ENCODE measurements around the gene MGAM2.
"Not testable (repeated sequence)": the region's sequence is repeated elsewhere in the genome, so short reads cannot be mapped to it uniquely, and the experiment has no call there.

The MGAM2 gene

DNA sequence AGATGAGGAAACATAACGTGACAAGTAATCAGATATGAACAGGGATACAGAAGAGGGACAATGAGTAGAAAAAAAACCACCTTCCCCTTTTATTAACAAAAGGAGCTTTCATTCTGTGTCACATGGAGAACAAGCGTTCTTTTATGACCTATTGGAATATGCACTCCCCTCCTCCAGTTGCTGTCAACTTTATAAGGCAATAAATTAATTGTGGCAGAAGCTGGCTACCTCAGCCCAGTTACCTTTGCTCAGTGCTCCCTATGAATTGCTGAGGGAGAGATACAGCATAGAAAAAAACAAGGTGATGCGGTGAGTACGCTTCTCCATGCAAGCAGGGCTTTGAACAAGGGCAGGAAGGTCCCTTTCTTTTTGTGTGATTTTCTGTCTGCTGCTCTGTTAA lies at the start of gene MGAM2:
TSS of gene MGAM2 (plus strand) at position 220 of the 400 bp plus-strand sequence. CDS start 5,156 bp downstream, outside the sequence.
- DNase-seq = peak; percentile 29

DNA sequence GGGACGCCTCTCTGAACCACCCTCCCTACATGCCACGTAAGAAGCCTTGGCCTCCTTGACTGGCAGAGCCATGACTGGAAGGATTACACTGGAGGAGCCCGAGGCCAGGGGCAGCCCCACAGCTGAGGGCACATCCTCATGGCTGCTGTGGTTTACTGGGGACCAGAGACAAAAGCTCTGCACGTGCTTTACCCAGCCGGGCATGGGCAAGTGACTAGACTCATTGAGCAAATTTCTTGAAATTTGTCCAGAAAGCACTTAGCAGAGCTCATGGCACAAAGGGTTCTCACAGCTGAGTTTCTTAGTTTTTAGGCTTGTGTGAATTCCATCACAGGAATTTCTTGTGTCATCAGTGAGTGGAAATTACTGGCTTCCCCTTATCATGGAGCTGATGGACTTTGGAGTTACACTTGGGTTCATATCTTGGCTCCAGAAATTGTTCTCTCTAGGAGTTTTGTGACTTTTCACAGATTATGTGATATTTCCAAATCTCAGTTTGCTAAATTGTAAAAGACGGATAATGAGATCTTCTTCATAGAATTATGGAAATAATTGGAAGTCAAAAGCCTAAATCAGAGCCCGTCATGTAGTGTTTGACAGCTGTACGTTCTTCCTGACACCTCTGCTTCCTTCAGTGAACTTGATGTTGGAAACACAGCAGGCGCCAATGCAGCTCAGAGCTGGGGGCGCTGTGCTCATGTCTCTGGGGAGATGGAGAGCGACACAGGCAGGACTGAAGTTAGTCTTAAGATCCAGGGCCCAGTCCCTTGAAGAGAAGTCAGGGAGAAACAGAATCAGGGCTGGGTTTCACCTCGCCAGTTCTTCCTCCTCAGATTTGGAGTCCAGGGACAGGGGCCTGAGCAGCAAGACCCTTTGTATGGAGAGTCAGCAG lies 47.7 kb upstream of the MGAM2 start:
- DNase-seq = no peak

DNA sequence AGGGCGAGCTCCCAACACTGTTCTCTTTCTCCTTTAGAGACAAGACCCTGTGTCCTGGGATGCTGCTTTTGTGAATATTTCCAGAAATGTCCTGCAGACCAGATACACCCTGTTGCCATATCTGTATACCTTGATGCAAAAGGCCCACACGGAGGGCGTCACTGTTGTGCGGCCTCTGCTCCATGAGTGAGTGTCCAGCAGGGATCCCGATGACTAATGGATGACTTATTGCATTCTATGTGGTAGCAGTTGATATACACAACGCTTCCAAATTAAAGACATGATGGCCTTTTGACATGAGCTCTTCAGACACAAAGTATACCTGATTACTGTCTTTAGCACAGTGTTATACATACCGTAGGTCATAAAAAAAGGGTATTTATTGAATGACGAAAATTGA lies 45.0 kb upstream of the MGAM2 start:
- no peak for DNase-seq

DNA sequence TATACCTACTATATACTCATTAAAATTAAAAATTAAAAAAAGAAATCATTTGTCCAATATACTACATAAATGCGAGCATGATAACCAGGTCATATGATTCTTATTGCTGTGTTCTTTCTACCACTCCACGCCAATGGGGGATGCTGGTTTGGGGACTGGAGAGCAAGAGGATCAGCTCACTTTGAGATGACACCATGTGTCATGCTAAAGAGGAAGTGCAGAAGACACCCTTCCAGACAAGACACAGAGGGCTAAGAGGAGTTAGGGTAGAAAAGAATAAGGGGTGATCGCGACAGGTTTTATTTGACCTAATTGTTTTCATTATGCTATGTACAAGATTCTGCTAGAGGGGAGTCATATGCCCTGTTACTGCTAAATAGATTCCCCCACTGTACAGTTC lies 33.8 kb upstream of the MGAM2 start:
- DNase-seq = no peak

DNA sequence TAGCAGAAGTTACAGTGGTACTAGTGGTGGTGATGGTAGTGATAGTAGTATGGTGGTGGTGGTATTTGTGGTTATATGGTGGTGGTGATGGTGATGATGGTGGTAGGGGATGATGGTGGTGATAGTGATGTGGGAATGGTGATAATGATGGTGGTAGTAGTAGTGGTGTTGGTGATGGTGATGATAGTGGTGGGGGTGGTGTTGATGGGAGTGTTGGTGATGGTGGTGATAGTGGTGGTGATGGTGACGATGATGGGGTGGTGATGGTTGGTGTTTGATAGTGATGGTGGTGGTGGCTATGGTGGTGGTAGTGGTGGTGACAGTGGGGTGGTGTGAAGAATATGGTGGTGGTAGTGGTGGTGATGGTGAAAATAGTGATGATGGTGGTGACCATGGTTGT lies 27.9 kb upstream of the MGAM2 start:
- no peak for DNase-seq

DNA sequence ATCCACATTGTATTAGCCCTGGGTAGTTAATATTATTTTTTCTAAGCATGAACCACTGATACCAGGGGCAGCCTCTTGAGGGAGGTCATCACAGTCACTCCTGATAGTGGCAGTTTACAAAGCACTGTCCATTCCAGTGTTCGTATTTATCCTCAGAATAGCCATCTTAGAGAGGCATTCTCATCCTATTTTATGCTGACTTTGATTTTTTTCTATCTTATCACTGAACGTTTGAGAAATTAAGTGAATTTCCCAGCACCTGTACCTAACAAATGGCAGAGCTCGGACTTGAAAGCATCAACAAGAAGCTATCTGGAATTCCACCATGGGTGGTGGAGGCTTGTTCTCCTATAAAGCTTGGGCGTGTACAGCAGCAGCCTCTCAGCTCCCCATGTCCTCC lies 26.1 kb upstream of the MGAM2 start:
- no peak for DNase-seq

DNA sequence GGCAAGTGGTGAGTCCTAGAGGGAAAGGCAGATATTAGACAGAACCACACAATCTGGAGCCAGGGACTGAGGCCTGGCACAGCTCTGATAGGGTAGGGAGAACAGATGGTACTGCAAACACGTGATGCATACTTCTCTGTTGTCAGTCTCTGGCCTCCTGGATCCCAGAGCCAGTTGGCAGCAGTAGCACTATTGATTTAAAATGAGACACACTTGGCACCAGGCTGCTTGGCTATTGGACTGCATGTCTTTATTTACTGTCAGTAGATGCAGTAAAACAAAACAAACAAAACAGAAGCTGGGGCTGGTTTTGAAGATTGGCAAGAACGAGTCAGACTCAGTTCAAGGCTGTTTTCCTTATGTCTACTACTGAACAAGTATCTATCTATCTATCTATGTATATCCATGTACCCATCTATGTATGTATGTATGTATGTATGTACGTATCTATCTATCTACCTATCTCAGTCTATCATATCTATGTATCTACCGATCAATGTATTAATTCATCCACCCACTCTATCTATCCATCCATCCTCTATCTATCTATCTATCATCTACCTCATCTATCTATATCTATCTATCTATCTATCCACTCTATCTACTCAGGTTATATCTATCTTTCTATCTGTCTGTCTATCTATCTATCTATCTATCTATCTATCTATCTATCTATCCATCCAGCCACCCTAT lies 23.4 kb upstream of the MGAM2 start:
- DNase-seq = peak; percentile 71

DNA sequence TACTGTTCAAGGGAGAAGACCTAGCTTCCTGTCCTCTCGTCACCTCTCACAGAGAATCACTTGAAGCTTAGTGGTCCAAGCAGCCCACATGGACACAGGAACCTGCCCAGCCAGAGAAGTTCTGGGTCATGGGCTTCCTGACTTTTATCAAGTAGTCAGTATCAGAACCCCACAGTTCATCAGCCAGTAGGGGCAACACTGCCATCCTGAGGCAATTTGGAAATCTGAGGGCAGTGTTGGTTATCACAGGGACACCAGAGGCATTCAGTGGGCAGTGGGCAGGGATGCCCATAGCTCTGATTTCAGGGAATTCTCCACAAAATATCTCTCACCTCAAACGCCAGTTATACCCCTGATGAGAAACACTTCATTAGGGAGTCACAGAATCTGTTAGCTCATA lies 22.5 kb upstream of the MGAM2 start:
- no peak for DNase-seq

DNA sequence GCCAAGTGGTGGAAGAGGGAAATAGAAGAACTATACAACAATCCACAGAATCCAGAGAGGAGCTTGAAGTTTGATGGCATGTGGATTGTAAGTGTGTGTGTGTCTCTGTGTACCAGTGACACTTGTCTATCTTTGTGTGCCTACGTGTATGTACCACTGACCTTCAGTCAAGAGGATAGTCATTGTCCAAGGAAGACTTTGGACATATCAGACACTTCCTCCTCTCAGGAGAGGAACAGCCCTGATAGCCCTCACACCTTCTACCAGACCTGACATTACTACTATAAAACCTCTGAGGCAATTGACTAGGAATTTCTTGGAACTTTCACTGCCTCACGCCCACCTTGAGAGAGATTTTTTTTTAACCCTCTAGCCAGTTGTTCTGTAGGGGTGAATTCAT lies 19.6 kb upstream of the MGAM2 start:
- no peak for DNase-seq

DNA sequence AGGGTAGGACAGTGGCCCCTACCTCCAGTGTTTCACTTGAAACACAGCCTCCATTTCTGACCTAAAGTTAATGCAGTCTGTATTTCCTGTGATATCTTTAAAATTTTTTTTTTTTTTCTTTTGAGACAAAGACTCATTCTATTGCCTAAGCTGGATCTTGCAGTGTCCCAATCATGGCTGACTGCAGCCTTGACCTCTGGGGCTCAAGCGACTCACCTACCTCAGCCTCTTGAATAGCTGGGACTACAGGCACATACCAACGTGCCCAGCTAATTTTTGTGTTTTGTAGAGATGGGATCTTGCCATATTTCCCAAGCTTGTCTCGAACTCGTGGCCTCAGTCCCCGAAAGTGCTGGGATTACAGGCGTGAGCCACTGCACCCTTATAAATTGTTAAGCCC lies 16.7 kb upstream of the MGAM2 start:
- no peak for DNase-seq

DNA sequence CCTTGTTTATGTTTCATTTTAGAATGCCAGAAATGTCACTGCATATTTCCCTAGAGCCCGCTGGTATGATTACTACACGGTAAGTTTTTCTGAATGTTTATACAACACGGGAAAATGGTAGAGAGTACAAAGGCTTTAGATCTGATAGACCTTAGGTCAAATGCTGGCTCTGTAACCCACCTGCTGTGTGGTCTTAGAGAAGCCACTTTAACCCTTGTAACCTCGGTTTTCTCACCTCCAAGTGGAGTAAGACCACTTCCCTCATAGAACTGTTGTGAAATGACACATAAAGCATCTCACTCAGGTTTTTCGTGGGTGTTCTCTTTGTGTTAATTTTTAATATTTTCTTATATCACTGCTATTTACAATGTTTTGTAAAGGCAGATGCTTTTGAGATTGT lies 13.9 kb upstream of the MGAM2 start:
- no peak for DNase-seq

DNA sequence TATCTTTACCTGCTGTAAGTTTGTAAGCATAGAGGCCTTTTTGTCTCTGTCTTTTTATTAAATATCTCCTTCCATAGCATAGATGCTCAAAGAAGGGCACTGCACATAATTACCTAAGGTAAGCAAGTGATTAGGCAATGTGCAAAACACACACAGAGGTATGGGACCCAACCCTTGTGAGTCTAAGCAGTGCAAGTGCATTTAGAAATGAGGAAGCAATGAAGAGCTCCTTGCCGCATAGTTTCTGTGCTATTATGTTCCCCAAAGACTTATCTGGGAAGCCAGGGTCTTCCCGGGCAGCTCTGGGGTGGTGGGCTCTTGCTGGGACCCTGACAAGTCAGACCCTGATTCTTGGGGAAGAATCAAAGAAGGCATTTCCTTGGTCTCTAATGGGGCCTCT lies 13.5 kb upstream of the MGAM2 start:
- no peak for DNase-seq

DNA sequence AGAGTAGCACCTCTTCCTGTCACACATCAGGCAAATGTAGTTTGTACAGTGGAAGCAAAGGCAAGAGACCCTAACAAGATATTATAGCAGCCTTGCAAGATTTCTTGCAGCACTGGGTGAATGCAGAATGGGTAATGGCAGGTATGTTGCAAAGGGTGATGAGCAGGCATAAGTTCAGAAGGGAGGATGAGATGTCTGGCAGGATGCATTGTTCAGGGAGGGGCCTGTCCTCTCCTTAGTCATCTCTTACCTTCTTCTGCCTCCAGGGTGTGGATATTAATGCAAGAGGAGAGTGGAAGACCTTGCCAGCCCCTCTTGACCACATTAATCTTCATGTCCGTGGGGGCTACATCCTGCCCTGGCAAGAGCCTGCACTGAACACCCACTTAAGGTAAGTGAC lies 12.2 kb upstream of the MGAM2 start:
- DNase-seq = not testable (repeated sequence)

DNA sequence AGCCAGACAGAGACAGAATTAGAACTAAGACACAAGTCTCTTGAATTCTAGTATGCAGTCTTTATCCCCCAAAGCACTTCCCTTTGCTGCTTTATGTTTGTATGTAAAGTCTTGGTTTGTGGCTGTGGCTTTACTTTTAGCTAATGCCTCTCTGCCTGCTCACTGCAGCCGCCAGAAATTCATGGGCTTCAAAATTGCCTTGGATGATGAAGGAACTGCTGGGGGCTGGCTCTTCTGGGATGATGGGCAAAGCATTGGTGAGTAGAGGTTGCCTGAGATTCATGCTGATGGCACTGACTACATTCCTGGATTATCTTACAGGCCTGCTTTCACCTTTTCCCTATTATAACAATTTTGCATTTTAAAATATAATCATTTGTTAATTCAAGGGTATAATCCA lies 10.9 kb upstream of the MGAM2 start:
- no peak for DNase-seq

DNA sequence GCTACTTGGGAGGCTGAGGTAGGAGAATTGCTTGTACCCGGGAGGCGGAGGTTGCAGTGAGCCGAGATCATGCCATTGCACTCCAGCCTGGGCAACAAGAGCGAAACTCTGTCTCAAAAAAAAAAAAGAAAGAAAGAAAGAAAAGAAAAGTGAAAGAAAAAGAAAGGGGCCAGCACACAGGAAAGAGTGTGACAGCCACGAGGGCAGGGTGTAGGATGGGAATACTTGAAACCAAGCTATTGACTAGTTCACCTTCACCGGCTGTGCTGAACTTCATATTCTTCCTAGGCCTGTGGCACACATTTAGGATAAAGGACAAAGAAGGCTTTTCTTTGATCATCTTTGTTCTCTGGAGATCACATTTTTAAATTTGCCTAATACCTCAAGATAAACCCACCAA lies 9.7 kb upstream of the MGAM2 start:
- DNase-seq = not testable (repeated sequence)

DNA sequence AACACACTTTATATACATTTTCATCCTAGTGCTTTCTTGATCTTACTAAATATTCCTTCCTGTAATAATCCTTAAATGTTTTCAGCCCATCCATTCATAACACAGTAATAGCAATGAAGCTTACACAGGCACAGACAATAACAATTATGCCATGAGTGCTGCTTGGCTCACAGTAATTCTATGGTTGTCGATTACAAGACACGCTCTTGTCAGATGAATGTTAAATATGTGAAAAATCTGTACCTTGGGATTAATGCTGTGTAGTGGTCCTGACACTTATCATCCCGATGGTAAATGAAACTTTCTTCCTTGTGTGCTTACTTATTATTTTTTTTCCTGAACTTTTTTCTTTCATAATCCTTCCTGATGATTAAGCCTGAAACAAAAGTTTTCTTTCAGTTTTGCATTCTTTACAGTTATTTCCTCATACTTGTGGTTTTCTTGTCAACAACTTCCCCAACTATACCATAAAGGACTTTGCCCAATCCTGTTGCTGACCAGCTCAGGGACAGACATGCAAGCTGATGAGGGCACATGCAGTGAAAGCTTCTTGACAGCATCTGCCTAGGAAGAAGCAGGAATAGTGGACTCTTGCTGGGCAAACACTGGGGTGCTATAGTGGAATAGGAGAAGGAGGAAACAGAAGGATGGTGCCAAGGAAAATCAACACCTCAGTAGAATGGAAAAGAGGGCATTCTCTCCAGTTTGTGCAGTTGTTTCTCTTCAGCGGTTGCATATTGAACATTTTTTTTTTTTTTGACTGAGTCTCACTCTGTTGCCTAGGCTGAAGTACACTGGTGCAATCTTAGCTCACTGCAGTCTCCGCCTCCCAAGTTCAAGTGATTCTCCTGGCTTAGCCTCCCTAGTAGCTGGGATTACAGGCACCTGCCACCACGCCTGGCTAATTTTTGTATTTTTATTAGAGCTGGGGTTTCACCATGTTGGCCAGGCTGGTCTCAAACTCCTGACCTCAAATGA lies 6.7 kb upstream of the MGAM2 start:
- peak; percentile 4 for DNase-seq

DNA sequence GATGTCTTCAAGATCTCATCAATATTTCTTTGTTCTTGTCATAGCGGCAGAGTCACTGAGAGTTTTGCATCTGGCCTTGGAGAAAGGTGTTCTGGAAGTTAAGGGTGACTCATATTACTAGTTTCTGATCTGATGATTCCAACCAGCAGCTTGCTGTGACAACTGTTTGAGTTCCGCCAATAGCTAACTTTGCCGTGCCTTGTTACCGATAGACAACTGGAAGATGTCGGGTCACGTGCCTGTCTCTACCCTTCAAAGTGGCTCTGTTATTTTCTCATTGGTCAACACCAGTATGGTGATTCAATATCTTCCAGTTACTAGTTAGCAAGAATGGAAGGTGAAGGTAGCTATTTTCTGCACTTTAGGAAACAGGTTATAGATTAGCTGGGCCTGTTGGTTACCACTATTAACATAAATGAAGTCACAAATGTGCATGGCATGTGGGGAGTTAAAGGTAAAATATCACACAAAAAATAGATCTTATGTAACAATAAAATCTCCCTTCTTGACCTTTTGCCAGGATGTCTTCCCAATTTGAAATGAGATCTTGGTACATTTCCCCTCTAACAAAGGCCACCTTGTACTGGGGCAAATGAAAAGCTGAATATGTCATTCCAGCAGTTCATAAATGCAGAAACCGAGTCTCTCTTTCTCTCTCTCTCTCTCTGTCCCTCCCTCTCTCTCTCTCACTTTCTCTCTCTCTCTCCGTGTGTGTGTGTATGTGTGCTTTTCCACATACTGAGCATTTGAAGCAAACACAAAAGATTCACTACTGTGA lies 2.6 kb upstream of the MGAM2 start:
- no peak for DNase-seq

DNA sequence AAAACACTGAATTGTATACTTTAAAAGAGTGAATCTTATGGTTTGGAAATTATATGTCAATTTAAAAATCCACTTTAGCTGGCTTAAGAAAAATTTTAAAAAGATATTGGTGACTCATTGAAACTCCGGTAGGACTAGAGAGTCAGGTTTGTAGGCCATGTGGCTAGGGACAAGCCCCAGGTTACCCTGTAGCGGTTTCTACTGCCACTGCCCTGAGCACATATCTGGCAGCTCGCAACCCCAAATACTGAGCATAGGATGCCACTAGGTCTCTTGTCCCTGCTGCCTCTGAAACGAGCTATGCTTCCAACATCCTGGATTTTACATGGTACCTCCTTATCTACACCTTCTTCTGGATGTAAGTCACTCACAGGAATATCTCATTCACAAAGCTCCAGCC lies 1.4 kb upstream of the MGAM2 start:
- no peak for DNase-seq

DNA sequence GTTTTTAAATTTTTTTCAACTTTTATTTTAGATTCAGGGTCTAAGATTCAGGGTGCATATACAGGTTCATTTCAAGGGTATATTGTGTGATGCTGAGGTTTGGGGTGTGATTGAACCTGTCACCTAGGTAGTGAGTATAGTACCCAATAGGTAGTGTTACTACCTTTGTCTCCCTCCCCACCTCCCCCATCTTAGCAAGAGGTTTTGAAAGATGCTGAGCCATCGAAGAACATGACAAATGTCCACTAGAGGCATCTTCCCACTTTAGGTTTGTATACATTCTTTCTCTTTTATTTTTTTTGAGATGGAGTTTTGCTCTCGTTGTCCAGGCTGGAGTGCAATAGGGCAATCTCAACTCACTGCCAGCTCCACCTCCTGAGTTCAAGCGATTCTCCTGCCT lies 880 bp upstream of the MGAM2 start:
- DNase-seq = no peak

DNA sequence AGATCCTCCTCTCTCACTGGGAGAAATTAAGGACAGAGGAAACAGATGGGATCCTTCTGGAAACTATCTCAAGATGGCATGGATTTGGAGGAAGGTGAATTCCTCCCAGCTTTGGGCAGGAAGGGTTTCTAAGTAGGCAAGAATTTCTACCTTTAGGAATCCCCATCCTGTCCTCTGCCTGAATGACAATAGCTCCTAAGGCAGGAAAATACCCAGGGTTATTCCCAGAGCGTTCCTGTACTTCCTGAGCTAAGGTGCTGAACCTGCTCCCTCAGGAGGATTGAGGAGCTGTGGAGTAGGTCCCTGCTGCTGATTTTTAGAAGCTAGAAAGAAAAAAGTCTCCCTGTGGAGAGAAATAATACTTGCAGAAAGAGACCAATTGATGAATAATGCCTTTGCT lies 568 bp downstream of the MGAM2 start:
- no peak for DNase-seq

DNA sequence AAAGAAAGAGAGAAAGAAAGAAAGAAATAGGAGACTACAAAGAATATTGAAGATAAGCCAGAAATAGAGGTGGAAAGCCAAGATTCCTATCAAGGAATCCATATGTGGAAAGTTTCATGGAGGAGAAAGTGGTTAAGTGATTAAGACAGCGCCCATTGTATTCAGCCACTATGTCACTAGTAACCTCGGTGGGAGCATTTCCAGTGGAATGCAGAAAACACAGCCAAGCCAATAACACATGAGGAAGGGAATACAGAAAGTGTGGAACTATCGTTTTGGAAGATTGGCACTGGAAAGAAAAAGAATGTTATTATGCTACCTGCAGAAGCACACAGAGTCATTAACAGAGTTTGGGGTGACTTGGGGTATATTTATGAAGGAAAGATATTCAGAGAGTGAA lies 2.7 kb downstream of the MGAM2 start:
- no peak for DNase-seq

DNA sequence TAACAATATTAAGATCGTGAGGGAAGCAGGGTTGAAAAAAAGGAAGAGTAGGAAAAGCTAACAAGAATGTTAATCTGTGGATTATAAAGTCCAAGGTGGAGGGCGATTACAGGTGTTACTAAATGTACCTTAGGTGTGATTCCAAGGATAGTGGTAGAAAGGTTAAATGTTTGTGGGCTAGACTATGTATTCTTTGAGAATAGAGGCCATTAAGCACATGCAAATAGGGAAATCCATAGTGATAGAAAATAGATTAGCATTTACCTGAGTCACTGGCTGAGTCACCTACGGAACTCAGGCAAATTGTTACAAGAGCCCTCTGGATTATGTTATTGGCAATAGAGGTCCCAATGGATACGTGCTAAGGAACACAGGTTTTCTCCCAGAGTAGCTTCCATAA lies 9.0 kb downstream of the MGAM2 start:
- DNase-seq = no peak
